Hematopoietic multipotent progenitor cell (in vitro differentiated cells): ENCODE measurements around the gene PARM1. TPM values are rescaled to one million over a fixed set of nuclear protein-coding genes. Genes with fewer than 3 reads are reported as not detected.
A peak's percentile ranks its signal among the peaks of the same experiment; 100 is the strongest.

Experiments
- DNase-seq, 3 donors: peaks; one replicate each; pipeline ENCODE4 v3.0.0-alpha.2; 2011 to 2015; ENCODE audit warnings: low read depth in 2 of 3, low spot score in 2 of 3
- total RNA-seq: library from RNA; depleted of rRNA; stranded (reverse); fragments of >200 nt; gene quantifications from one replicate; pipeline ENCODE4 v1.2.3, GENCODE V29; 2012

PARM1 gene, protein sequence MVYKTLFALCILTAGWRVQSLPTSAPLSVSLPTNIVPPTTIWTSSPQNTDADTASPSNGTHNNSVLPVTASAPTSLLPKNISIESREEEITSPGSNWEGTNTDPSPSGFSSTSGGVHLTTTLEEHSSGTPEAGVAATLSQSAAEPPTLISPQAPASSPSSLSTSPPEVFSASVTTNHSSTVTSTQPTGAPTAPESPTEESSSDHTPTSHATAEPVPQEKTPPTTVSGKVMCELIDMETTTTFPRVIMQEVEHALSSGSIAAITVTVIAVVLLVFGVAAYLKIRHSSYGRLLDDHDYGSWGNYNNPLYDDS
- total RNA-seq, result under 0.01 TPM

GRCh38 chr4:74932832-74933561 is at the start of gene PARM1:
TSS of gene PARM1 (plus strand) at chr4:74933116. CDS start at chr4:74933328, 212 bp downstream.
- peak in 2 of 3 donors; percentile 82 to 87 for DNase-seq

DNA sequence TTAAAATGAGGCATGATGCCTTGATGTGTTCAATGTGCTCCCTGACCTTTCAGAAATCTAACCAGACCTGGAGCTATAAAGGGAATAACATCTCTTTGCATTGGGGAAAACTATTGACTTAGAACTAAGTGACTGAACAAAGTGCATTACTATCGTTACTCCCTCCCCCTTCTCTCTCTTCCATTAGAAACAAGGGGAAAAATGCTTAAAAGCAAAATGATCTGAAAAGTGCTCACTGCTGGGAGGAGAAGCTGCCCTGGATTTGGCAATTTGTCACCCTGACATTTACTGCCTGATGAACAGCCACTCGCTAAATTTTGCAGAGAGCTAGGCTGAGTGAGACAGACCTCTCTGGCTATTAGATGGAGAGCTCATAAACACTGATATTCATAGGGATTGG is 48.6 kb upstream of the PARM1 start:
- DNase-seq, result no peak

- DNase-seq, result no peak
These were observed 46.4 kb upstream of the PARM1 start for GRCh38 chr4:74886484-74886883.

DNA sequence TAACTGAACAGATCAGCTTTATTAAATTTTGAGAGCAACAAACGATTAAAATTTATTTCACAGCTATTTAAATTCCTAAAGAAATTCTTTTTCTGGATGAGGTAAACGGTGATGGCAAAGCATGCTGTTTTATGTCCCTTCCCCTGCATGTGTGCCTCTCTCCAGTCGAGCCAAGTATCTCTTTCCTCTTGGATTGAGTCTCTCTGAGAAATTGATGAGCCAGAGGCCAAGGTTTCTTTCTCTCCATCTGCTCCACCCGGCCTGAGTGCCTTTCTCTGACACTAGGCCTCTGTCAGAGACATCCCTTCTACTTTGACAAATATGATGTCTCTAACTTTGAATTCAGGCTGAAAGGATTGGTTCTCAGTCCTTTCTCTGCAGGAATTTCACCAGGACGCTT is 42.6 kb upstream of the PARM1 start:
- no peak for DNase-seq

DNA sequence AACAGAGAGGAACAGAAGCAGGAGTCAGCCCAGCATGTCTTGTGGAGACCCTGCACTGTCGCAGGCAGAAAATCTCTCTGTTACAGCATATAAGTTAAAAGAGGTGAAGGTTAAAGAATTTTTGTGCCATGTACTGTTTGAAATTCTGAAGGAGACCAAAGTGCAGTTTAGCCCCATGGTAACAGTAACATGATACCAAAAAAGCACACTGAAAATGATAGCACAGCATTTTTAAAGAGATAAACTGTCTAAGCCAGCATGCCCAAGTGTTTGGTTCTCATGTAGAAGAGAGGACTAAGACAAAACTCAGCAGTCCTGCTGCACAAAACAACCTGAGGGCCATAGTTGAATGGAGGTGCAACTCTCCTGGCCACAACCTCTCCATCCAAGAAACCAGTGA is 41.9 kb upstream of the PARM1 start:
- DNase-seq, result no peak

DNA sequence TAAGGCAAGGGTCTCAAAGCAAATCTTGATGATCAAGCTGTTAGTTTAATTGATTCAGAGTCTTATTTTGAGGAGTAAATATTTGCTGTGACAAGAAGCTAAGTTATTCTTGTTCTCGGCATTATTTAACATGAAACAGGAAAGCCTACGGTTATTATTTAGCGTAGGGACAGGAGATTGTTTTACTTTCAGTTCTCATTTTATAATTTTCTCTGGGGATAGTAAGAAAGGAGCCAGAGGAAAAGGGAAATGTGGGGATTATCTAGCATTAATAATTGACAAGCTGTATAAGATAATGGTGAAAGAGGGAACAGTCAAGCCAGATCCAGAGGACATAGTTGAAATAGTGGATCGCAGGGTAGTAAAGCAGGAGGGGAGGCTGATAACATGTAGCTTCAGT is 39.7 kb upstream of the PARM1 start:
- no peak for DNase-seq

DNA sequence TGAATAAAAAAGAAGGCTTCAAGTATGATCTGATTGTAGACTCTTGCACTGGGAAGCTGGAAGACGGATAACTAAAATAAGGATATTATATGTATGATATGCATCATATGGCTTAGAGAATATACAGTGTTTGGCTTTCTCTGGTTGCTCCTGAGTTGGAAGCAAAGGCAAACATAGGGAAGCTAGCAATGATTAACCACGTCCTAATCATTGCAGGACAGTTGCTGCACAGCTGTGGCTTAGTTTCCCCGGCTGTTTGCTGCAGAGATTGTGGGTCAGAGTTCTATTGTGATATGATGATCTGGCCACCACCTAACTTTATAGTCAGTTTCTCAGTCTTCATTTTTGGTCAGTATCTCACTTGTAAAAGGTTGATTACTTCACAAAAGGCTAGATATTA is 36.3 kb upstream of the PARM1 start:
- DNase-seq, result no peak

DNA sequence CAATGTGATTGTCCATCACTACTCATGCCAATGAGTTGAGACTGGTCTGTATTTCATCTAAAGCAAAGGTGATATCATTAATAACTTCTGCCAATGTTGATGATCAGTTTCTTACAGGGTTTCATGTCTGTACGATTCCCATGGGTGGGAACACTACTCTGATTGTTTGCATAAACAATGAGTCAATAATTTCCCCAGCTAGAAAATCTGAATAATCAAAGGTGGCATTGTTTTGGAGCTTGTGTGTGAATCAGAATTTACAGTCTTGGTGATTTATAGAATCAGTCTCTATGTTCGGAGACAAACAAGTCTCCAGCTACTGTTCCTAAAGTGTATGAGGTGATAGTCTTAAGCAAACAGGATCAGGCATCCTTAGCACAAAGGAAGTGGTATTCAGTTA is 35.5 kb upstream of the PARM1 start:
- DNase-seq, result no peak

GRCh38 chr4:74900862-74901261 is 32.1 kb upstream of the PARM1 start:
- no peak for DNase-seq

- DNase-seq, result no peak
These were observed 28.3 kb upstream of the PARM1 start for GRCh38 chr4:74904509-74905065.

DNA sequence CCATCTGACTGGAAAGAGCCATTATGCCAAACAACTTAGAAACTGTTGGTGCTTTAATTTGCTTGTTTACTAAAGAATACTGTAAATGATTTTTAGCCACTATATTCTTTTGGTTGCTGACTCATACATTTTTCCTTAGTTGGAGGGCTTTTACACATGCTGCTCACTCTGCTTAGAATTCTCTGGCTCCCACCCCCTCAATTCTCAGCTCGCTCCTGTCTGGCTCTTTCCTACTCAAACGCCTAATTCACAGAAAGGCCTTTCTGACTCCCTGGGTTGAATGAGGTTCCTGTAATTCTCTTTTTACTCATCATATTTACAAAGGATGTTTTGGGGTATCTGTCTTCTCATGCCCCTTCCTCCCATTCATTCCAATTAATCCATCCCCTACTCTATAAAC is 26.1 kb upstream of the PARM1 start:
- no peak for DNase-seq

GRCh38 chr4:74919783-74920182 is 13.1 kb upstream of the PARM1 start:
- DNase-seq, result no peak

GRCh38 chr4:74920704-74921103 is 12.2 kb upstream of the PARM1 start:
- DNase-seq, result no peak

DNA sequence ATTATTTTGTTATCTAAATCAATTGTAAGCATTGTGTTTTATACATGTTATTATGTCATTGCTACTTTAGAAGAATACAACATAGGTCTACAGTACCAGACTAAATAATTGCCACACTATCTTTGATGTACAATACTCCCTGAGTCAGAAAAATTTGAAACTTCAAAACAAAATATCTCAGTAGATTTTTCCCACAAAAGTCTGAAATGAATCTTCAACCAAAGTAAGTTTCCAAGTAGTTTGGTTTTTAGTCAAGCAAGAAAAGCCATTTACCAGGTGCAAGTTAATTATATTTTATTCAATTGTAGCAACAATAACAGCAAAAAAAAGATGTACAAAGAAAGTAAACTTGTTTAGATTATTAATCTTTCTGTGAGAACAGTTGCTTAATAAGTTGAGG is 11.4 kb upstream of the PARM1 start:
- no peak for DNase-seq

GRCh38 chr4:74926007-74926406 is 6.9 kb upstream of the PARM1 start:
- no peak for DNase-seq

DNA sequence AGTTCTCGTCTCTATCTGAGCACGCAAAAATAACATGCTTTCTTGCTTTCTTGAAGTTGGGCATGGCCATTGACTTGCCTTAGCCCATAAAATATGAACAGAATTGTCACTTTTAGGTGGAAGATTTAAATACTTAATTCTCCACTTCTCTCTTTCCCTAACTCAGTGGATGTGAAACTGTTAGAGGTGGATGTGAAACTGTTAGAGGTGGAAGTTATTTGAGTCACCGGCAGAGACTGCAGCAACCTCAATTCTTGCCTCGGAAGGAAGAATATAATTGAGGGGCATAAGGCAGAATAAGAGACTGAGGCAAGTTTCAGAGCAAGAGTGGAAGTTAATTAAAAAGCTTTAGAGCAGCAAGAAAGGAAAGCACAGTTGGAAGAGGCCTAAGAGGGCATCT is 2.8 kb upstream of the PARM1 start:
- DNase-seq, result no peak

DNA sequence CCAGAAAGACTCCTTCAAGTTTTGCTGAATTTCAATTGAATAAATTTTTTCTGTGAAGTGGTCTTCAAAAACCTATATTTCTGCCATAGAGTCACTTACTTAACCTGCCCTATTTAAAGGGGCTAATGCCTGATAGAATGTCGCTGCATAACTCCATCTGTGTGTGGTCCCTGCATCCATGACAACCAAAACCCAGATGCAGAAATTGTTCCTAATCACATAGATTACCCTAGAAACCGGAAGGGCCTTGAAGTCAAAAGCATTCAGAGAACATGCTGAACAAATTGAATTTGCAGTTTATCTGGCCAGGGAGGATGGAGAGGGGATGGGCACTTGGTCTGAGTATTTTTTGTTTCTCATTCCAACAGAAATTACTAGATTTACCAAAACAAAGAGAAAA is 1.5 kb upstream of the PARM1 start:
- no peak for DNase-seq

DNA sequence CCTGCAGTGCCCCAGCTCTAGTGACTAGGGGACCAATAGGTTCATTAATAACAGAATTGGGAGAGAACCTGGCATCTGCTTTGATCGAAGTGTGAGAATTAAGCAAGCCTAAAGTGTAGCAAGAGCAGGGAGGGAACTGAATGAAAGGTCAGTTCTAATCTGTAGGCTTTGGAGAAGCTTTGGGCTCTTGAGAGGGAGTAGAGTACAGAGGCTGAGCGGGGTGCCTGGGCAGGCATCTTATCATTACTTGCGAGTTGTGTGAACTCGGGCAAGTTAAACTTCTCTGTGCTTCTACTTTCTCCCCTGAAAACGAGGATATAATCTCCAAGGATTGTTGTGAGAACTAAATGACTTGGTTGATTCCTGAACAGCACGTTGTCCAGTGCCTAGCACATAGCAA is 906 bp upstream of the PARM1 start:
- no peak for DNase-seq

DNA sequence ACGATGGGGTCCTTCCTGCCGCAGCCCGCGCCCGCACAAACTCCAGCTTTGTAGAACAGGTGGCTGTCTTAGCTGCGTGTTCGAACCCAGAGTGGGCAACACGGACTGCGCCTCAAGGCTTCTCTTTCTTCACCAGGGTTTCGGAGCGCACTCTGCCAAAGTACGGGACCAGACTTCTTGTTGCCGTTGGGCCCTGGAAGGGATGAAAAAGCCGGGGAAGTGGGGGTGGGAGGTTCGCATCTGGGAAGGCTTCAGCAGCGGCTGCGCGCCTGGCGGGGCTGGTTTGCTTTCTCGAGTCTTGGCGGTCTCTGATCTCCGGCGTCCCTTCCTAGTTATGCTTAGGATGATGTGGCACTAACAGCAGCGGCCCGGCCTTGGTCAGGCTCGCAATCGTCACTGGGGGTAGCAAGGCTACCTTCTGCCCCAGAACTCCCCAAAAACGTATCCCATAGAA is 673 bp downstream of the PARM1 start:
- peak in 1 of 3 donors; percentile 4 for DNase-seq

GRCh38 chr4:74934016-74934831 is 1.3 kb downstream of the PARM1 start:
- DNase-seq, result peak in 2 of 3 donors; percentile 17 to 34

- DNase-seq, result no peak
These were observed 2.0 kb downstream of the PARM1 start for GRCh38 chr4:74934888-74935287.
